Activated T-helper 1 cell treated with anti-CD3 and anti-CD28 coated beads, Interleukin-12 subunit alpha, Interleukin-12 subunit beta, Interleukin-2, Interleukin-4 antibody, amounts not matched to agents 30 ng/mL and 10 ng/mL and 1 ng/mL, durations not matched to agents 14 hours and 24 hours and 36 hours (primary cell): ENCODE results near the gene P4HB. TPM values are rescaled to one million over a fixed set of nuclear protein-coding genes. Genes with fewer than 3 reads are reported as not detected.

Experiments used
- DNase-seq: peaks from one replicate; pipeline ENCODE4 v3.0.0; 2021; ENCODE audit warnings: low spot score
- H3K27ac Mint-ChIP-seq: one replicate; pipeline ENCODE4 v1.8.0; 2021; ENCODE audit warnings: mild to moderate bottlenecking, mixed read lengths
- H3K27me3 Mint-ChIP-seq: one replicate; pipeline ENCODE4 v1.8.0; 2022; ENCODE audit warnings: mild to moderate bottlenecking, moderate library complexity, mixed read lengths; ENCODE audit not compliant: insufficient read depth
- H3K36me3 Mint-ChIP-seq: one replicate; pipeline ENCODE4 v1.8.0; 2021; ENCODE audit warnings: low read depth, mixed read lengths
- H3K4me1 Mint-ChIP-seq: one replicate; pipeline ENCODE4 v1.8.0; 2021; ENCODE audit warnings: low read depth, mixed read lengths
- H3K4me3 Mint-ChIP-seq: one replicate; pipeline ENCODE4 v1.8.0; 2021; ENCODE audit warnings: mild to moderate bottlenecking, moderate library complexity, mixed read lengths
- H3K9me3 Mint-ChIP-seq: one replicate; pipeline ENCODE4 v1.8.0; 2021; ENCODE audit warnings: mixed read lengths
- intact Hi-C: fragments of 100-400 bp; cut with micrococcal nuclease; formaldehyde crosslinking; loops from one replicate; pipeline ENCODE4 v1.15.1; 2024
- total RNA-seq: library from RNA; stranded (reverse); gene quantifications from 2 replicates; pipeline ENCODE4 v1.2.3, GENCODE V29; 2022

P4HB gene
- total RNA-seq, 1 donor from 2014 or later = 477 TPM

DNA sequence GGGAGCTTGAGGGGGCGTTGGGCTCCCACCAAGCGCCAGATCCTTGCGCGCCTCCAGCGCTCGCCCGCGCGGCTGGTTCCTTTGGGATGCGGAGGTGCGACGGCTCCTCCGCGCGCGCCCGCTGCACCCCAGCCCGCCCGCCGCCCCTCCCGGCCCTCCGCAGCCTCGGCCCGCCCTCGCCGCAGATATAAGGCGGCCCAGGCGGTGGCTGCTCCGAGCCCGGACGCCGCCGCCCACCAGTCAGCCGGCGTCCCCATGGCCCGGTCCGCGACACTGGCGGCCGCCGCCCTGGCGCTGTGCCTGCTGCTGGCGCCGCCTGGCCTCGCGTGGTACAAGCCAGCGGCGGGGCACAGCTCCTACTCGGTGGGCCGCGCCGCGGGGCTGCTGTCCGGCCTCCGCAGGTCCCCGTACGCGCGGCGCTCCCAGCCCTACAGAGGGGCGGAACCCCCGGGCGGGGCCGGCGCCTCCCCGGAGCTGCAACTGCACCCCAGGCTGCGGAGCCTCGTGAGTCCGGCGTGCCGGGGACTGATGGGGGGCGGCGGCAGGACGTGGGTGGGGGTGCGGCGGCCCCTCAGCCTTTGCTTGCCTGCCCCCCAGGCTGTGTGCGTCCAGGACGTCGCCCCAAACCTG lies 41.8 kb upstream of the P4HB start, which contains the start of gene NPB:
Gene NPB, plus strand, starts transcription at position 216 of the 630 bp plus-strand sequence. Its CDS starts 40 bp downstream, at position 256.
- Mint-ChIP-seq H3K27ac (no peak within 1 kb of the TSS), H3K36me3 (peaks cover 11% of the 10 kb centered on the region), H3K4me1 (peaks cover 8% of the 10 kb centered on the region), H3K9me3 (no peaks in the 10 kb centered on the region), H3K4me3 (no peak within 1 kb of the TSS), H3K27me3 (peaks cover 3% of the 10 kb centered on the region)
- DNase-seq = no peak
- intact Hi-C loops = no loop called here

DNA sequence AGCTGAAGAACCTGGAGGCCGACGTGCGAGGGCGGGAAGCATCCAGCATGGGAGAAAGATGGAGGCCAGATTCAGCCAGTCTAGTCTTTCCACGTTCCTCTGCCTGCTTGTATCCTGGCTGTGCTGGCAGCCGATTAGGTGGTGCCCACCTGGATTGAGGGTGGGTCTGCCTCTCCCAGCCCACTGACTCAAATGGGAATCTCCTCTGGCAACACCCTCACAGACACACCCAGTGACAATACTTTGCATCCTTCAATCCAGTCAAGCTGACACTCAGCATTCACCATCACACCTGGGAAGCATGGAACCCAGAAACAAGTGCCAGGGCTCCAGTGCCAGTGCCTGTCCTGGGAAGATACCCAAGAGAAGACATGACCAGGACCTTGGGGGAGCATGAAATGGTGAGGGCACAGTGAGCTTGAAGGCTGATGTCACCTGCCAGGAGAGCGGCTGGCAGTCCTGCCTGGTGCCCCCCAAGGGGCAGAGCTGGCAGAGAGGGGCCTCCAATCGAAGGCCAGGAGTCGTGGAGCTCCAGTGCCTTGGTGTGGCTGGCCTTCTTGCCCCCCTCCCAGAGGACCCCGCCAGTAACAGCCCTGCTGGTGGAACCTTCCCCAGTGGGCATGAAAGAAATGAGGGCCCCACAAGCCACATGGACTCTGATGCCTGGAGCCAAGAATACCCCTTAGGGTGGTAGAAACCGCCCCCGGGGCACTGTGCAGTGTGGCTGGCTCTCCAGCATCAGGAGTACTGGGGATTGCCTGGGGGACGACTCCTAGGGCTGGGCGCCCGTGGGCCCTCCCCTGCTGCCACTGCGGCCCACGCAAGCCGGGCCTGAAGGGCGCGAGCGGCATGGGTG lies 41.1 kb upstream of the P4HB start:
- intact Hi-C loops = no loop called here
- no peak overlapping the region for H3K4me3 Mint-ChIP-seq

DNA sequence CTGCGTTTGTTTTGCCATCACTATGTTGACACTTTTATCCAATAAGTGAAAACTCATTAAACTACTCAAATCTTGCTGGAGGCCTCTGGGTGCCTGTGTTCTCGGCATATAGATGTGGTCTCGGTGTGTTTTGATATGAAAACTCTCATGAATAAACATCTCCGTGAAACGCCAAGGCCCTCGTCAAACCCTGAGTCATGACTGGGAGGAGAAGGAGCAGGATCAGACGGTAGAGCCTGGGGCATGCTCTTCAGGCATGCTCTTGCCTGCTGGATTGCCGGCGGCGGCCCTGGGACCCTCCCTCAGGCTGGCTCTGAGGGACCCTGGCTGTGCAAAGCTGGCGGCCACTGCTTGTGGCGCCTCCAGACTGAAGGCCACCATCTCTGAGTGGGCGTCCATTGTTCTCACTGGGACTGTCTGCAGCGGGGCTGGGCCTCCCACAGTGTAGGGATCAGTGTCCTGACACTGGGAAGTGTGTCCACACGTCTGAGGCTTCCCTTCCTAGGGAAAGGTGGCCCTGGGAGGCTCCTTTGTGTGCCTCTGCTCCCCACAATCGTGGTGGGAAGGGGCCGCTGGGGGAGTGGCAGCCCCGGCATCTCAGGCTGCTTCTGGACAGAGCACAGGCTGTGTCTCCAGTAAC lies 40.0 kb upstream of the P4HB start:
- Mint-ChIP-seq H3K27ac (no peak overlapping the region), H3K27me3 (peaks cover 3% of the 10 kb centered on the region), H3K36me3 (peaks cover 13% of the 10 kb centered on the region), H3K4me3 (no peak overlapping the region), H3K9me3 (no peaks in the 10 kb centered on the region), H3K4me1 (peaks cover 8% of the 10 kb centered on the region)
- no peak for DNase-seq
- intact Hi-C loops = no loop called here

More for the DNA sequence above, 41.1 kb upstream of the P4HB start:
- H3K27ac Mint-ChIP-seq = no peak overlapping the region
- H3K9me3 Mint-ChIP-seq = no peaks in the 10 kb centered on the region
- H3K27me3 Mint-ChIP-seq = peaks cover 3% of the 10 kb centered on the region
- peaks cover 8% of the 10 kb centered on the region for H3K4me1 Mint-ChIP-seq
- no peak for DNase-seq
- H3K36me3 Mint-ChIP-seq = peaks cover 11% of the 10 kb centered on the region

DNA sequence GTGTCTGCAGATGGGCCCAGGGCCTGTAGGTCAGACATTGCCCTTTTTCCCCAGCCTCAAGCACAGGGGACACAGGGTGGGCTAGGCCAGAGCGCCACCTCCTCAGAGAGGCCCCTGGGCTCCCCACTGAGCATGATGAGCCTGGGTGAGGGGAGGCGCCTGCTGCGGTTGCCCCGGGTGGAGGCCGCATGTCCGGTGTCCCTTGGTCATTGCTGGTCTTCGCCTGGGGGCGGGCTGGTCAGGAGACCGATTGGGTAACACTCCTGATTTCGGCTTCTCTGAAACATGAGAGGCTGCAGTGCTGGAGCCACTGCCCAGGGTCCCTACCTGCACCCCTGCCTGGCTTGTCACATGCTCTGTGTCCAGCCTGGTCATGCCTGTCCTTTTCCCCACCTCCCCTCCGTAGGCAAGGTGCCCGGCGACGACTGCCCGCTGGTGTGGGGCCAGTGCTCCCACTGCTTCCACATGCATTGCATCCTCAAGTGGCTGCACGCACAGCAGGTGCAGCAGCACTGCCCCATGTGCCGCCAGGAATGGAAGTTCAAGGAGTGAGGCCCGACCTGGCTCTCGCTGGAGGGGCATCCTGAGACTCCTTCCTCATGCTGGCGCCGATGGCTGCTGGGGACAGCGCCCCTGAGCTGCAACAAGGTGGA lies 39.3 kb upstream of the P4HB start:
- peaks cover 8% of the 10 kb centered on the region for H3K4me1 Mint-ChIP-seq
- no peak overlapping the region for H3K27ac Mint-ChIP-seq
- peaks cover 3% of the 10 kb centered on the region for H3K27me3 Mint-ChIP-seq
- peaks cover 14% of the 10 kb centered on the region for H3K36me3 Mint-ChIP-seq
- DNase-seq = no peak
- intact Hi-C loops = no loop called here
- H3K4me3 Mint-ChIP-seq = no peak overlapping the region
- no peaks in the 10 kb centered on the region for H3K9me3 Mint-ChIP-seq

DNA sequence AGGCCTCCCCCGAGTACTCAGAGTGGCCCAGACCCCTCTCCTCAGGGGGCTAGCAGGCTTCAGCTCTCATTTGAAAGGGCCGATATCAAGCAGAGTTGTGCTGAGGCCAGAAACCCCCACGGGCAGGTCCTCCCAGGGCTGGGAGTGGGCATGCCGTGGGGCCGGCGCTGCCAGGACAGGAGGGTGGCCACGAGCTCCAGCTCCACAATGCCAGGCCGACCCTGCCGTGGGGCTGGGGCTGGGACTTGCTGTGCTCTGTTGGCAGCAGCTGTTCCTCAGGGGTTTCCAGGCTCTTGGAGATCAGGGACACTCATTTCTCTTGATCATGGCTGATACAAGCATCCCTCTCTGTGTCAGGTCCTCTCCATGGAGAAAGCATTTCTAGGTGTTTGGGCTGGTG lies 38.5 kb upstream of the P4HB start:
- Mint-ChIP-seq H3K4me3 (no peak overlapping the region), H3K27ac (no peak overlapping the region), H3K27me3 (peaks cover 3% of the 10 kb centered on the region), H3K4me1 (peaks cover 8% of the 10 kb centered on the region), H3K36me3 (peaks cover 14% of the 10 kb centered on the region), H3K9me3 (no peaks in the 10 kb centered on the region)
- intact Hi-C loops = no loop called here
- no peak for DNase-seq

DNA sequence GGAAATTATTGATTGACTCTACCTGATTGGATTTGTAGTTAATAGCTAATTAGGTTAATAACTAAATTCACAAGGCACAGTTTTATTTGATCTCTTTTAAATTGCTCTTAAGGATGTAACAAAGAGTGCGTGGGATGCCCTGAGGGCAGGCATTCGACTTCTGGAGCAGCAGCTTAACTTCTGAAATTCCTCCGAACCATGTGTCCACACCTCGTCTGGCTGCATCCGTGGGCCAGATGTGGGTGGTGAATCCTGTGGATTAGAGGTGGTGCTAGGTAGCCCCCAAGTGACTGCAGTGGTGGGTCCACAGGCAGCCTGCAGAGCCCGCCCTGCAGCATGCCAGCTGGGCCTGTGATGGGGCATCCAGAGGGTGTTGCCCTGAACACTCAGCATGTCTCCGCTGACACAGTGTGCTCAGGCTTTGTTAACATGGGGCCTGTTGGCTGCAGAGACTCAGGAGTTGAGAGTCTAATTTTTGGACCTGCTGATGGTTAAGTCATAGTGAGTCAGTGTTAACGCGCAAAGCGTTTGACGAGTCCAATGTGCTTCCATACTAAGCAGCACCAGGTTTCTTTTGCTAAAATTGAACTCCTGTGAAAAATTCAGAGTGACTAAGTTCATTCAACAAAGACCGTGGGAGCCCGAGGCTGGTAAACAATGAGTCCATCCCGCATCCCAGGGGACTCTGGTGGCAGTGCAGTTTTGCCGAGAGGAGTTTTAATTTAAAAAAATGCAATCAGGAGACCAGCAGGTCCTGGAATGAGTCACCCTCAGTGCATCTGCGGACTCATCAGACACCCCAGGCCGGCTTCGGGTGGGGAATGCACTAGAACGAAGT lies 37.9 kb upstream of the P4HB start:
- no peak for DNase-seq
- Mint-ChIP-seq H3K9me3 (no peaks in the 10 kb centered on the region), H3K27ac (no peak overlapping the region), H3K4me3 (no peak overlapping the region), H3K36me3 (peaks cover 12% of the 10 kb centered on the region), H3K27me3 (peaks cover 3% of the 10 kb centered on the region), H3K4me1 (peaks cover 8% of the 10 kb centered on the region)
- intact Hi-C loops = no loop called here

DNA sequence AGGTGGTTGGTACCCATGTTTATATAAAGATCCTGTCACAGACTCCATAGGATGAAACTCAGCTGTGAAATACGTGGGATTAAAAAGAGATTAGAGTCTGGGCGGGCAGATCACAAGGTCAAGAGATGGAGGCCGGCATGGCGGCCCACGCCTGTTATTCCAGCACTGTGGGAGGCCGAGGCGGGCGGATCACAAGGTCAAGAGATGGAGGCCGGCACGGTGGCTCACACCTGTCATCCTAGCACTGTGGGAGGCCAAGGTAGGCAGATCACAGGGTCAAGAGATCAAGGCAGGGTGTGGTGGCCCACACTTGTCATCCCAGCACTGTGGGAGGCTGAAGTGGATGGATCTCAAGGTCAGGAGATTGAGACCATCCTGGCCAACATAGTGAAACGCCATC lies 35.1 kb upstream of the P4HB start:
- H3K36me3 Mint-ChIP-seq = peaks cover 6% of the 10 kb centered on the region
- no peaks in the 10 kb centered on the region for H3K9me3 Mint-ChIP-seq
- intact Hi-C loops = no loop called here
- H3K27ac Mint-ChIP-seq = no peak overlapping the region
- DNase-seq = no peak
- no peaks in the 10 kb centered on the region for H3K4me1 Mint-ChIP-seq
- H3K4me3 Mint-ChIP-seq = no peak overlapping the region
- no peaks in the 10 kb centered on the region for H3K27me3 Mint-ChIP-seq

DNA sequence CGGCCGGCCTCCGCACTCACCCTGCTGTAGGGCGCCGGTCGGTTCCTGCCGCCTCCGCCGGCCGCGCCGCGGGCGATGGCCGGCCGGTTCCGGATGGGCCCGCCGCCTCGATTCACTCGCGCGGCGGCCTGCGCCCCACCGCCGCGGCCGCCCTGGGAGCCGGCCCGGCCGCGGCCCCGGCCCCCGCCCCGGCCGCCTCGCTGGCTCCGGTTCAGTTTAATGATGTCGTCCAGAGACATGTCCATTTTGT lies 30.9 kb upstream of the P4HB start:
- Mint-ChIP-seq H3K27ac (peak overlapping the region; percentile 98), H3K27me3 (no peaks in the 10 kb centered on the region), H3K36me3 (peaks cover 29% of the 10 kb centered on the region), H3K4me1 (peaks cover 13% of the 10 kb centered on the region), H3K4me3 (peak overlapping the region; percentile 96), H3K9me3 (no peaks in the 10 kb centered on the region)
- intact Hi-C loops = loop anchor here (1.0 to 2.0 kb wide), 7 partner anchors 20 to 207 kb away; partner anchors contain the start of genes ARHGDIA, FASN, P4HB and PCYT2
- no peak for DNase-seq

DNA sequence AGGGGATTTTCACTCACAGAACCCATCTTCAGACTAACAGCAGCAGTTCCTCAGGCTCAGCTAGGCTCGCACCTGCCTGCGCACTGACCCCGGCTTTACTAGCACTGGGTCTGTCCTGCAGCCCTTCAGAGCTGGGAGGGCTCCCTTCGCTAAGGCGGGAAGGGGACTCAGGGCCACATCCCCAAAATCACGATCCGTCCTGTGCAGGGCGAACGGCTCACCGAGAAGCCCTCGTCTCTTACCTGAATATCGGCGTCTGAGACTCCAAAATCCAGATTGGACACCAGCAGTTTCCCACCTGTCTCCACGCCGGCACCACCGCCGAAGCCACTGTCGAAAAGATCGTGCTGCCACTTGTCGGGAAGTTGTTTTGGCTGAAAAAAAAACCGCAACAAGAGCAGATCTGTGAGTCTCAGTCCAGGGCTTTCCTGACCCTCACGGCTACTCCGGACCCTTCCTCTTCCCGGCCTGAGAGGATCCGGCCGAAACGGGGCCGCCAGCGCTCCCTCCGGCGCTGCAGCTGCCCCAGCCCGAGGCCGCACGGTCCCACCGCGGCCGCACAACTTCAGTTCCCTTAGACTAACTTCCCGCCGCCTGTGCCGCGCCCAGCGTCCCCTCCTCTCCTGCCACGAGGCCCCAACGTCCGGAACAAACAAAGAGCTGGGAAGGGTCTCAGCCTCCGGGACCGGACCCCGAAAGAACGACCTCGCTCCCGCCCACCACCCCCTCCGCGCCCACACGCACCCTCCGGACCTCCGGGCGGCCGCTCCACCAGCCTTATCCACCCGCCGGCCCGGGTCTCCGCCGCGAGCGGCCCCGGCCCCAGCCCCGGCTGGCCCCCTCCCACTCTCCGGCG lies 30.3 kb upstream of the P4HB start:
- Mint-ChIP-seq H3K27ac (peak overlapping the region; percentile 87), H3K9me3 (no peaks in the 10 kb centered on the region), H3K36me3 (peaks cover 31% of the 10 kb centered on the region), H3K4me3 (peak overlapping the region; percentile 92), H3K27me3 (no peaks in the 10 kb centered on the region), H3K4me1 (peaks cover 13% of the 10 kb centered on the region)
- intact Hi-C loops = loop anchor here (1.0 to 2.0 kb wide), 7 partner anchors 19 to 208 kb away; partner anchors contain the start of genes ARHGDIA, FASN, P4HB and PCYT2
- DNase-seq = peak; percentile 29

DNA sequence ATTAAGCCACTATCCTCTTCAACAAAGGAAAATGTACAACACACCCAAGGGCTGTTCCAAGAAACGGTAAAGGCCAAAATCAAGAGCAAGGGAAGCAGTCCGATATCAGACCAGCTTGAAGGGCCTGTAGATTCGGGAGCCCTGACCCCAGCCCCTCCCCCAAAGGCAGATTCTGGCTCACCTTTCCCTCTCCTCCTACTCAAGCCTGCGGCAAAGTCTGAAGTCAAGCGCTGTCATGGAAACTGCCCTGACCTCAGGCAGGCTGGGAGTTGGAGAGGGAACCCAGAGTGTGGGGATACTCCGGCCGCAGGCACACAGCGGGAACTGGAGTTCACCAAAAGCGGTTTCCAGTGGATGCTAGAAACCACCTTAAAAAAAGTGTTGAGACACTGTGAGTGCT lies 29.3 kb upstream of the P4HB start:
- Mint-ChIP-seq H3K4me1 (peaks cover 13% of the 10 kb centered on the region), H3K27me3 (no peaks in the 10 kb centered on the region), H3K4me3 (peak overlapping the region; percentile 92), H3K36me3 (peaks cover 35% of the 10 kb centered on the region), H3K27ac (peak overlapping the region; percentile 73), H3K9me3 (no peaks in the 10 kb centered on the region)
- DNase-seq = no peak
- intact Hi-C loops = loop anchor here (2.0 kb wide), 1 partner anchor 21 kb away; the partner anchor contains the start of gene PCYT2

DNA sequence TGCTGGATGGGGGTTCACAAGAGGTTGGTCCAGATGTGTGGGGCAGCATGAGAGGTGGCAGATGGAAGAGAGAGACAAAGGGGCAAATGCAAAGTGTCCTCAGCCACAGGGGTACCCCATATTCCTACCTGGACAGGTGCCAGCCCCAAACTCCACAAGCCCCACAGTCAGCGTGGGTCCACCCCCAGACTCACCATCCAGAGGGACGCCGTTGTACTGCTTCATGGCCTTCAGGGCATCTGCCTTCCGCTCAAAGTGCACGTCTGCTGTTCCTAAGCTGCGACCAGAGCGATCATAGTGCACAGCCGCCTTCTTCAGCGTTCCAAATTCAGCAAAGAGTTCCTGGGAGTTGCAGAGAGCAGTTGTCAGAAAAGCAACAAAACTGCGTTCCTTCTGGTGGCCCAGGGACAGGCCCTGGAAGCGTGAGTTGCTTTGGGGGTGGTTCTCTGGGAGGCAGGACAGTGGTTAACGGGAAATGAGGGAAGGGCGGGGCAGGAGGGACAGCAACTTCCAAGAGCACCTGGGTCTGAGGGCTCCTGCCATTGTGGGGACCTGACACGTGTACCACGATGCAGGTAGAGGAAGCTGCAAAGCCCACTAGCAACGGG lies 28.8 kb upstream of the P4HB start:
- no peaks in the 10 kb centered on the region for H3K9me3 Mint-ChIP-seq
- intact Hi-C loops = no loop called here
- peaks cover 13% of the 10 kb centered on the region for H3K4me1 Mint-ChIP-seq
- no peaks in the 10 kb centered on the region for H3K27me3 Mint-ChIP-seq
- DNase-seq = no peak
- H3K36me3 Mint-ChIP-seq = peaks cover 37% of the 10 kb centered on the region
- H3K27ac Mint-ChIP-seq = peak overlapping the region; percentile 73
- peak overlapping the region; percentile 92 for H3K4me3 Mint-ChIP-seq
